VCaP (cell line): Measurements from ENCODE around the gene SOCS6.
"Not testable (repeated sequence)": the region's sequence is repeated elsewhere in the genome, so short reads cannot be mapped to it uniquely, and the experiment has no call there.

Source experiments
- H3K27ac ChIP-seq: fragments of 450-650 bp; 2 replicates; pipeline ENCODE4 v1.5.1; 2017
- CTCF ChIP-seq: fragments of 450-650 bp; conservative IDR thresholded peaks from 2 replicates; pipeline ENCODE4 v1.5.1; 2017; ENCODE audit warnings: mild to moderate bottlenecking, moderate library complexity

SOCS6 gene

GRCh38 chr18:70363861-70364260 lies 75.0 kb downstream of the SOCS6 start:
- no peak overlapping the region for H3K27ac ChIP-seq

GRCh38 chr18:70365361-70365760 lies 76.5 kb downstream of the SOCS6 start:
- H3K27ac ChIP-seq, result no peak overlapping the region
- no peak for TF ChIP-seq CTCF

More at GRCh38 chr18:70363861-70364260, 75.0 kb downstream of the SOCS6 start:
- no peak for TF ChIP-seq CTCF

GRCh38 chr18:70366174-70366573 lies 77.3 kb downstream of the SOCS6 start:
- no peak for TF ChIP-seq CTCF
- H3K27ac ChIP-seq, result no peak overlapping the region

GRCh38 chr18:70366670-70367069 lies 77.8 kb downstream of the SOCS6 start:
- no peak overlapping the region for H3K27ac ChIP-seq
- TF ChIP-seq CTCF, result no peak

- not testable (repeated sequence) for H3K27ac ChIP-seq
Observed at GRCh38 chr18:70367344-70367743, 78.5 kb downstream of the SOCS6 start.

- TF ChIP-seq CTCF, result no peak
- no peak overlapping the region for H3K27ac ChIP-seq
Observed at GRCh38 chr18:70368903-70369302, 80.1 kb downstream of the SOCS6 start.

- no peak overlapping the region for H3K27ac ChIP-seq
- no peak for TF ChIP-seq CTCF
Observed at GRCh38 chr18:70370762-70371733, 82.2 kb downstream of the SOCS6 start.

GRCh38 chr18:70371908-70372307 lies 83.1 kb downstream of the SOCS6 start:
- TF ChIP-seq CTCF, result no peak
- H3K27ac ChIP-seq, result no peak overlapping the region
